DOHH2 (cell line): Measurements from ENCODE around the gene CCT8.

Experiments
- CTCF ChIP-seq: fragments of 200-600 bp; sonication (generic); IDR thresholded peaks from one replicate; pipeline ENCODE4 v1.5.1; 2014; ENCODE audit warnings: antibody characterized with exemption, mild to moderate bottlenecking, low read depth, low read length; ENCODE audit not compliant: poor library complexity, severe bottlenecking
- EZH2phosphoT487 ChIP-seq: fragments of 200-600 bp; sonication (generic); IDR thresholded peaks from 2 replicates; pipeline ENCODE4 v1.6.1; 2017; ENCODE audit warnings: borderline replicate concordance, mild to moderate bottlenecking, antibody characterized with exemption, low read length, moderate library complexity, mixed read lengths

GRCh38 chr21:29007810-29008209 lies 65.6 kb downstream of the CCT8 start:
- no peak for TF ChIP-seq CTCF
- TF ChIP-seq EZH2phosphoT487, result no peak
